Endothelial cell of umbilical vein (primary cell): Measurements from ENCODE around the gene NFATC1. TPM values are rescaled to one million over a fixed set of nuclear protein-coding genes. Genes with fewer than 3 reads are reported as not detected.

Source experiments
- BruUV-seq: library from RNA; stranded (reverse); fragments of 400-500 nt; replicated peaks from 2 replicates; lab custom pipeline; 2021; lab: Mats Ljungman, UMichigan
- CTCF ChIA-PET: fragments of 300-600, 350-600 bp; sonication (Branson Sonifier 250); formaldehyde crosslinking; loops from one replicate; lab custom pipeline; 2021; ENCODE audit warnings: antibody characterized with exemption, inconsistent platforms; lab: Charles Lee
- POLR2A ChIA-PET: fragments of 300-600, 350-600 bp; sonication (Branson Sonifier 250); formaldehyde crosslinking; loops from one replicate; lab custom pipeline; 2021; ENCODE audit warnings: antibody characterized with exemption, inconsistent platforms; lab: Charles Lee
- DNase-seq: peaks from one replicate; pipeline ENCODE4 v3.0.0-alpha.2; 2011; ENCODE audit warnings: low read depth, low spot score
- FAIRE-seq: peaks from 2 replicates; lab custom pipeline; 2011; peaks lifted over from hg19 to GRCh38; lab: Jason Lieb, UNC
- H2AFZ ChIP-seq: 2 replicates; pipeline ENCODE4 v1.6.0; 2012; ENCODE audit warnings: low read depth, low read length, control low read depth, inconsistent platforms
- H3K27ac ChIP-seq: 2 replicates; pipeline ENCODE4 v1.5.1; 2011; ENCODE audit warnings: low read depth, mild to moderate bottlenecking, control low read depth, low read length, moderate library complexity; ENCODE audit not compliant: insufficient read depth
- H3K27me3 ChIP-seq, 2 experiments: 2 replicates each; pipeline versions ENCODE4 v1.6.0 to v1.6.1; 2011; ENCODE audit warnings: low read length in 2 of 2, mixed read lengths in 1 of 2; ENCODE audit not compliant: control insufficient read depth in 2 of 2, insufficient read depth in 2 of 2
- H3K36me3 ChIP-seq, 2 experiments: 2 replicates in 1 of 2; 3 replicates in 1 of 2; pipeline ENCODE4 v1.5.1; 2011; ENCODE audit warnings: low read length in 2 of 2, mild to moderate bottlenecking in 1 of 2, moderate library complexity in 1 of 2; ENCODE audit not compliant: control insufficient read depth in 2 of 2, insufficient read depth in 2 of 2; ENCODE audit errors: extremely low read depth in 1 of 2
- H3K4me1 ChIP-seq: 3 replicates; pipeline ENCODE4 v1.5.1; 2011; ENCODE audit warnings: mild to moderate bottlenecking, low read length; ENCODE audit not compliant: control insufficient read depth, insufficient read depth; ENCODE audit errors: extremely low read depth
- H3K4me2 ChIP-seq: 2 replicates; pipeline ENCODE4 v1.6.1; 2011; ENCODE audit warnings: low read length, control low read depth, mixed read lengths; ENCODE audit not compliant: insufficient read depth
- H3K4me3 ChIP-seq, 3 experiments: fragments of 200-600 bp in 1 of 3; sonication (generic), shearing (Covaris generic) in 1 of 3; replicated peaks in 1 of 3; 2 replicates each; pipeline ENCODE4 v1.5.1; 2011 to 2016; ENCODE audit warnings: control low read depth in 3 of 3, low read length in 3 of 3, mild to moderate bottlenecking in 2 of 3, inconsistent platforms in 1 of 3, low read depth in 1 of 3, moderate library complexity in 1 of 3; ENCODE audit not compliant: insufficient read depth in 1 of 3
- H3K79me2 ChIP-seq: 2 replicates; pipeline ENCODE4 v1.6.0; 2012; ENCODE audit warnings: low read length, inconsistent platforms; ENCODE audit not compliant: control insufficient read depth, insufficient read depth
- H3K9ac ChIP-seq: replicated peaks from 2 replicates; pipeline ENCODE3; 2011; ENCODE audit warnings: low read length, control low read depth; ENCODE audit not compliant: insufficient read depth; ENCODE audit errors: extremely low read depth
- H3K9me1 ChIP-seq: replicated peaks from 3 replicates; pipeline ENCODE4 v1.6.0; 2011; ENCODE audit warnings: mild to moderate bottlenecking, low read length; ENCODE audit not compliant: control insufficient read depth, insufficient read depth; ENCODE audit errors: extremely low read depth
- H3K9me3 ChIP-seq: replicated peaks from 2 replicates; pipeline ENCODE4 v1.5.1; 2012; ENCODE audit warnings: low read length, inconsistent platforms; ENCODE audit not compliant: control insufficient read depth, insufficient read depth
- H4K20me1 ChIP-seq: replicated peaks from 2 replicates; pipeline ENCODE3; 2011; ENCODE audit warnings: mild to moderate bottlenecking, low read length; ENCODE audit not compliant: control insufficient read depth, insufficient read depth; ENCODE audit errors: extremely low read depth
- EZH2 ChIP-seq: IDR thresholded peaks from 2 replicates; pipeline ENCODE4 v1.6.1; 2012; ENCODE audit warnings: borderline replicate concordance, low read depth, mild to moderate bottlenecking, moderate library complexity, low read length, inconsistent platforms; ENCODE audit not compliant: severe bottlenecking
- FOS ChIP-seq: IDR thresholded peaks from 2 replicates; pipeline ENCODE4 v1.6.1; 2011; ENCODE audit warnings: mild to moderate bottlenecking, low read length, moderate library complexity, borderline replicate concordance; ENCODE audit not compliant: insufficient read depth
- GATA2 ChIP-seq: IDR thresholded peaks from 2 replicates; pipeline ENCODE4 v1.7.0; 2011; ENCODE audit warnings: low read depth, mild to moderate bottlenecking, moderate library complexity, mixed read lengths, low read length; ENCODE audit not compliant: insufficient read length, insufficient read depth
- JUN ChIP-seq: IDR thresholded peaks from 2 replicates; pipeline ENCODE4 v1.6.1; 2011; ENCODE audit warnings: borderline replicate concordance, low read depth; ENCODE audit not compliant: insufficient read length, insufficient read depth
- MYC ChIP-seq: IDR thresholded peaks from one replicate; pipeline ENCODE4 v1.6.1; 2011; ENCODE audit warnings: mild to moderate bottlenecking, low read depth, low read length
- POLR2A ChIP-seq: IDR thresholded peaks from 2 replicates; pipeline ENCODE4 v1.6.1; 2012; ENCODE audit warnings: low read depth, mild to moderate bottlenecking, control low read depth, low read length
- POLR2AphosphoS5 ChIP-seq: IDR thresholded peaks from 2 replicates; pipeline ENCODE4 v1.6.1; 2012; ENCODE audit warnings: low read depth, mild to moderate bottlenecking, control low read depth, low read length, moderate library complexity; ENCODE audit not compliant: insufficient read depth
- dilution Hi-C: fragments of 300-500 bp; cut with MboI; formaldehyde crosslinking; loops from one replicate; pipeline ENCODE4 v1.15.0; 2019; ENCODE audit warnings: low sequenced_read_pairs; ENCODE audit not compliant: extremely low pct_ligation_motif_present
- intact Hi-C: fragments of 100-400 bp; cut with micrococcal nuclease; formaldehyde crosslinking; loops from one replicate; pipeline ENCODE4 v1.10.0; 2022
- polyA plus RNA-seq, 4 experiments: library from polyadenylated mRNA; depleted of rRNA in 3 of 4; stranded (reverse) in 3 of 4; unstranded in 1 of 4; fragments of >200 nt; gene quantifications; 2 replicates each; pipeline versions ENCODE4 v1.2.1 to v1.2.3, GENCODE V29; 2011 to 2012; ENCODE audit warnings: missing spikeins in 1 of 4
- total RNA-seq: library from RNA; stranded (reverse); gene quantifications from 2 replicates; pipeline ENCODE4 v1.2.3, GENCODE V29; 2021
- TF ChIP-seq, protein P1 (sequence below): IDR thresholded peaks from 2 replicates; pipeline ENCODE4 v1.6.1; 2011; ENCODE audit not compliant: insufficient read depth, insufficient read length
- TF ChIP-seq, protein P2 (sequence below), 2 donors: IDR thresholded peaks; 1 replicate in 1 of 2; 2 replicates in 1 of 2; pipeline ENCODE4 v1.5.1; 2011; ENCODE audit warnings: low read length in 2 of 2, mild to moderate bottlenecking in 2 of 2, moderate library complexity in 2 of 2, control low read depth in 1 of 2, inconsistent platforms in 1 of 2, low read depth in 1 of 2; ENCODE audit not compliant: insufficient read depth in 1 of 2; ENCODE audit errors: extremely low read depth in 1 of 2

NFATC1 gene
- total and polyA plus RNA-seq, 2 donors (not counting 3 experiments of a cell fraction or from before 2014, with no cell fraction given): 11.1 to 30.0 TPM

DNA sequence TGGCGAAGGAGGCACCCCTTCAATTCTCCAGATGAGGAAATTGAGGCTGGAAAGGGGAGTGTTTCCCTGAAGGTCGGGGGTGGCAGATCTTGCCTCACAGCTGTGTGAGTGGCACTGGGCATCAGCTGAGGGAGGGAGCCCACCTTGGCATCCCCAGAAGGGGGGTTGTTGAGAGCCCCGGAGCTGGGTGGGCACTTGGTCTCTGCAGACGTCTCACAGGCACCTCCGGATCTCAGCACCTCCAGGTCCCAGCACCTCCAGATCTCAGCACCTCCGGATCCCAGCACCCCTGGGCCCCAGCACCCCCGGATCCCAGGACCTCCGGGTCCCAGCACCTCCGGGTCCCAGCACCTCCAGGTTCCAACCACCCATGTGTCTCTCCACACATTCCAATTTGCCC lies 137.9 kb downstream of the NFATC1 start:
- Histone ChIP-seq H4K20me1 (no peaks in the 10 kb centered on the region), H3K4me2 (no peak overlapping the region), H3K27me3 (peaks cover 1 to 6% of the 10 kb centered on the region in 2 experiments), H3K79me2 (no peaks in the 10 kb centered on the region), H3K4me3 (no peak overlapping the region), H3K4me1 (no peaks in the 10 kb centered on the region), H3K36me3 (no peaks in the 10 kb centered on the region), H3K9me3 (no peaks in the 10 kb centered on the region), H3K27ac (no peak overlapping the region), H3K9ac (no peak overlapping the region), H3K9me1 (no peaks in the 10 kb centered on the region), H2AFZ (no peak overlapping the region)
- POLR2A ChIA-PET: no interaction called here
- dilution Hi-C loops: no loop called here
- FAIRE-seq: no peak
- DNase-seq: no peak
- TF ChIP-seq GATA2 (no peak), EZH2 (no peak), FOS (no peak), POLR2A (no peak), JUN (no peak), MYC (no peak), POLR2AphosphoS5 (no peak)
- TF ChIP-seq, protein P1, sequence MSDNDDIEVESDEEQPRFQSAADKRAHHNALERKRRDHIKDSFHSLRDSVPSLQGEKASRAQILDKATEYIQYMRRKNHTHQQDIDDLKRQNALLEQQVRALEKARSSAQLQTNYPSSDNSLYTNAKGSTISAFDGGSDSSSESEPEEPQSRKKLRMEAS: no peak
- TF ChIP-seq, protein P2, sequence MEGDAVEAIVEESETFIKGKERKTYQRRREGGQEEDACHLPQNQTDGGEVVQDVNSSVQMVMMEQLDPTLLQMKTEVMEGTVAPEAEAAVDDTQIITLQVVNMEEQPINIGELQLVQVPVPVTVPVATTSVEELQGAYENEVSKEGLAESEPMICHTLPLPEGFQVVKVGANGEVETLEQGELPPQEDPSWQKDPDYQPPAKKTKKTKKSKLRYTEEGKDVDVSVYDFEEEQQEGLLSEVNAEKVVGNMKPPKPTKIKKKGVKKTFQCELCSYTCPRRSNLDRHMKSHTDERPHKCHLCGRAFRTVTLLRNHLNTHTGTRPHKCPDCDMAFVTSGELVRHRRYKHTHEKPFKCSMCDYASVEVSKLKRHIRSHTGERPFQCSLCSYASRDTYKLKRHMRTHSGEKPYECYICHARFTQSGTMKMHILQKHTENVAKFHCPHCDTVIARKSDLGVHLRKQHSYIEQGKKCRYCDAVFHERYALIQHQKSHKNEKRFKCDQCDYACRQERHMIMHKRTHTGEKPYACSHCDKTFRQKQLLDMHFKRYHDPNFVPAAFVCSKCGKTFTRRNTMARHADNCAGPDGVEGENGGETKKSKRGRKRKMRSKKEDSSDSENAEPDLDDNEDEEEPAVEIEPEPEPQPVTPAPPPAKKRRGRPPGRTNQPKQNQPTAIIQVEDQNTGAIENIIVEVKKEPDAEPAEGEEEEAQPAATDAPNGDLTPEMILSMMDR (IDR thresholded peaks at IDR 0.05; ENCODE audit: extremely low read depth in 1 of 2, insufficient read depth in 1 of 2, low read depth in 1 of 2, low read length in 2 of 2): no peak
- intact Hi-C loops: no loop called here
- no TSS peak for BruUV-seq
- CTCF ChIA-PET: no interaction called here
